Mammary epithelial cell (primary cell): Measurements from ENCODE around the gene CAMK2A.

Experiments used
- CTCF ChIP-seq, 2 donors: IDR thresholded peaks in 1 of 2; conservative IDR thresholded peaks in 1 of 2; 2 replicates each; pipeline ENCODE4 v1.5.1; 2011 to 2012; ENCODE audit warnings: inconsistent platforms in 2 of 2, low read length in 2 of 2, mild to moderate bottlenecking in 2 of 2, control low read depth in 1 of 2, low read depth in 1 of 2; ENCODE audit not compliant: insufficient read depth in 1 of 2; ENCODE audit errors: extremely low read depth in 1 of 2
- EZH2 ChIP-seq: IDR thresholded peaks from 2 replicates; pipeline ENCODE4 v1.6.1; 2012; ENCODE audit warnings: low read length, inconsistent platforms, borderline replicate concordance

- TF ChIP-seq CTCF (conservative IDR thresholded peaks at IDR 0.05 in 1 of 2, IDR thresholded peaks at IDR 0.05 in 1 of 2; ENCODE audit: extremely low read depth in 1 of 2, insufficient read depth in 1 of 2, low read depth in 1 of 2, low read length in 2 of 2) (no peak), EZH2 (no peak)
Measured at GRCh38 chr5:150223474-150223873, 66.1 kb downstream of the CAMK2A start.
